OCI-LY1 (cell line): ENCODE results near the gene RPL36AL.

Experiments
- CTCF ChIP-seq: fragments of 200-600 bp; sonication (generic), shearing (Covaris generic); IDR thresholded peaks from 2 replicates; pipeline ENCODE4 v1.5.1; 2017; ENCODE audit warnings: mild to moderate bottlenecking, antibody characterized with exemption, low read length, moderate library complexity, mixed read lengths
- EZH2 ChIP-seq: fragments of 200-600 bp; sonication (generic), shearing (Covaris generic); IDR thresholded peaks from 2 replicates; pipeline ENCODE4 v1.8.0; 2017; ENCODE audit warnings: borderline replicate concordance, mixed run types, mild to moderate bottlenecking, antibody characterized with exemption, low read length, moderate library complexity, mixed read lengths

- TF ChIP-seq CTCF (no peak), EZH2 (no peak)
Measured at GRCh38 chr14:49598485-49599300, 21.7 kb downstream of the RPL36AL start, which contains the start of gene LRR1.
